Astrocyte of the cerebellum (primary cell): ENCODE results near the gene TES.

Experiments
- DNase-seq: peaks from one replicate; pipeline ENCODE4 v3.0.0-alpha.2; 2011; ENCODE audit warnings: low read depth
- H3K4me3 ChIP-seq: 2 replicates; pipeline ENCODE4 v1.5.1; 2011; ENCODE audit warnings: mild to moderate bottlenecking, low read depth, low read length, moderate library complexity
- CTCF ChIP-seq: IDR thresholded peaks from 2 replicates; pipeline ENCODE4 v1.5.1; 2012; ENCODE audit warnings: low read length, low read depth, moderate library complexity, mild to moderate bottlenecking; ENCODE audit errors: missing control alignments
- in situ Hi-C: cut with HindIII; loops from 2 replicates; pipeline ENCODE4 v1.10.0; 2017; ENCODE audit warnings: low sequenced_read_pairs

The TES gene

GRCh38 chr7:116185956-116186355 is 24.4 kb upstream of the TES start:
- no peak overlapping the region for H3K4me3 ChIP-seq
- in situ Hi-C loops, result no loop called here
- no peak for DNase-seq
- no peak for TF ChIP-seq CTCF

GRCh38 chr7:116187400-116187799 is 22.9 kb upstream of the TES start:
- no peak overlapping the region for H3K4me3 ChIP-seq
- in situ Hi-C loops, result no loop called here
- no peak for TF ChIP-seq CTCF
- DNase-seq, result no peak

- TF ChIP-seq CTCF, result no peak
- H3K4me3 ChIP-seq, result no peak overlapping the region
- in situ Hi-C loops, result no loop called here
- DNase-seq, result no peak
Observed at GRCh38 chr7:116193329-116194087, 16.8 kb upstream of the TES start.

GRCh38 chr7:116194115-116194514 is 16.2 kb upstream of the TES start:
- H3K4me3 ChIP-seq, result no peak overlapping the region
- in situ Hi-C loops, result no loop called here
- no peak for TF ChIP-seq CTCF
- no peak for DNase-seq

- DNase-seq, result no peak
- in situ Hi-C loops, result no loop called here
- no peak overlapping the region for H3K4me3 ChIP-seq
- TF ChIP-seq CTCF, result no peak
Observed at GRCh38 chr7:116195451-116195850, 14.9 kb upstream of the TES start.

- TF ChIP-seq CTCF, result no peak
- H3K4me3 ChIP-seq, result no peak overlapping the region
- in situ Hi-C loops, result no loop called here
- DNase-seq, result no peak
Observed at GRCh38 chr7:116196947-116197346, 13.4 kb upstream of the TES start.
